HG02938 (cell line): ENCODE results near the gene NRG3.
A peak's percentile ranks its signal among the peaks of the same experiment; 100 is the strongest.

Source experiments
- ATAC-seq: cut with Tn5 transposase; IDR thresholded peaks from one replicate; pipeline ENCODE4 v1.9.1; 2021; ENCODE audit warnings: mild to moderate bottlenecking, moderate library complexity; ENCODE audit not compliant: unreplicated experiment

Gene NRG3

DNA sequence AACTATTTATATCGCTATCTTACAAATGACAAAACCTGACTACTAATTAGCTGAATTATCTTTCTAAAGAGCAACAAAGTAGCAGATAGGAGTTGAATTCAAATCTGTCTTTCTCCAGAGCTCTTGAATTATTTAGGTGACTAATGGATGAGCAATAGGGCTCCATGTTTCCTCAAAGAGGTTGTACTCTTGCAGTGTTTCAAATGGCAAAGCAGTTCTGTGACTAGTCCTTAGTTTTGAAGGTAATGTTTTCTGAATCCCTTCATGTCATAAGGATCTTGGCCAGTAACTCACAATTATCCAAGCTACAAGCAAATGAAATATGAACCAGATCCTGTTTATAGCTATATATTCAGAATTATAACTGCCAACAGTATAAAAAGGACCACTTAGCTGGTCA is 999.7 kb downstream of the NRG3 start:
- no peak for ATAC-seq

DNA sequence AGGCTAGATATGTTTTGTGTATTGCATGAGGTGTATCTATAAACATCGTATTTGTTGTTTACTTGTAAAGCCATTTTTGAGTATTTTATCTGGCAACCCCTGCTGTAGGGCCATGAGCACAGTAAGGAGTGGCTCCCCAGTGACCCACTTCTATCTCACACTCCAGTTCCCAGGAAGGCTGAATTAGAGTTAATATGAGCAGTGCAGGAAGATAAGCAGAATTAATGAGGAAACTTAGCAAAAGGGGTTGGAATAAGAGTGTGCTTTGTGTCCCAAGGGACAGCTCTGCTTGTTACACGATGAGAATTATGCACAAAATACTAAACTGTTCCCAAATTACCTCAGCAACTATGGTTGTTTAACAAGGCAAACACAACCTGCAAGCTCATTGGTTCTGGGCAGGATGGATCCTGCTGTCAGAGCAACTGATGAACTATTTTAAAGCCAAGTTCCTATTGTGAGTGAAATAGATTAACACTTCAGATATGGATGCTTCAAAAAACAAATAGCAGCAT is 1005.8 kb downstream of the NRG3 start:
- ATAC-seq, result no peak

DNA sequence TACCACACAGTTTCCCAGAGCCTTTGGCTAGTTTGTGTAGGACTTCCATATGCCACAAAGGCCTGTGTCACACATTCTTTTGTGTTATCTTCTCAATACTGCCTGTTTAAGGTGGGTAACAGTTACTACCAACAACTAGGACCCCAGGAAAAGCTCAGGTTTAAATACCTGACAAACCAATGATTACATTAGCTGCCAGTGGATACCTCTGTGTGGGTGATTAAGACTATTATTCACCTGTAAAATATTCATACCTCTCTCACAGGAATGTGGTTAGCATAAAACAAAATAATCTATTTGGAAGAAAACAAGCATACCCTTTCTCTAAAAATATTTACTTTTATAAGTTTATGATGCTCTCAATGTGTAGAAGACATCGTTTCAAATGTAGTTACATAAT is 1007.7 kb downstream of the NRG3 start:
- ATAC-seq, result no peak

DNA sequence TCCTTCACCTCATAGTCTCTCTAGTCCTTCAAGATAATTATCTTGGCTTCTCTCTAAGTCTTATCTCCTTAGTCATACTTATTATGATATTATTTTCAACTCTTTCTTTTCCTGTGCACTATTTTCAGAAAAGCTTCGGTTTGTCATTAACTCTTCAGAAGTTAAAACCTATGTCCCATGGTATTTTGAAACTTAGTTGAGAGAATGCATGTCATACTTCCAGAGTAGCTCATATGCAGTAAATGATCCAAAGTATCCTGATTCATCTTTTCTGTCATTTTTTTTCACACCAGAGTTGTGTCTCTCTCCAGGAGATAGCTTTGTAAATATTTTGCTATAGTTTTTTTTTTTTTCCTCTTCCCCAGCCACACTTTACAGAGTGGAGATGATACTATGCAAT is 1008.6 kb downstream of the NRG3 start:
- ATAC-seq, result no peak

DNA sequence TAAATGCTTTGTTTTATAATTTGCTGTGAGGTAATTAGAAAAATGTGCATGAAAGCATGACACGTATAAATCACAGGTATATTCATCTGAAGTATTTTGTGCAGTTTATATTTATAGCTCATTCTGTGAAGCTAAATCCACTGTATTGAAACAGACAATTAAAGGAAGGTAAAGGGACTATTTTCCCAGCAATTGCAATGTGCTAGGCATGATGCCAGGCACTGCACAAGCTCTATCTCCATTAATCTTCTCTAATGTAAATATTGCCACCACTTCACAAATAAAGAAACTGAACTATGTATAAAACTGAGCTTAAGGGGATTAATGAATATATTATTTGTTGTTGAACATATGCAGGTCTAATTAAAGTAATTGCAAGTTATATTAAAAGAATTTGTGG is 1012.5 kb downstream of the NRG3 start:
- no peak for ATAC-seq

DNA sequence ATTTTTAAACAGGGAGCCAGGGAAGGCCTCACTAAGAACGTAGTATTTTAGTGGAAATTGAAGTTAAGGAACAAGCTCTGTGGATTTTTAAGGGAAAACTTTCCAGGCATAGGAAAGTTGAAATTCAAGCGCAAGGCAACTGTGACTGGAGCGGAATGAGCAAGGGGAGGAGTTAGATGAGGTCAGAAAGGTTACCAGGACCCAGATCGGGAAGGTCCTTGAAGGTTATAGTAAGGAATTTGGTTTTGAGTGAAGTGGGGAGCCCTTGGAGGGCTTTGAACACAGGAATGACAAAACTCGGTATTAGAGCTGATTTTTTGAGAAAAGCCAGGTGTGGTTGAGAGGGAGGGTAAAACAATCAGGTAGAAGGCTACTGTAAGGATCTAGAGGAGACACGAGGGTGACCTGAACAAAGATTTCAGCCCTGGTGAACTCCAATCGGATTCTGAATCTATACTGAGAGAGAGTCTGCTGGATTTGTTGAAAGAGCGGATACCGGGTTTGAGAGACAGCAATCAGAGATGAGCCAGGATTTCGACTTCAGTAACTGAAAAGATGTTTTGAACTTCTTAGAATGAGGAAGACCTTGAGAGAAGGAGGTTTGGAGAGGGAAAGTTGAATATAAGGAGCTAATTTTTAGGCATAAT is 1013.9 kb downstream of the NRG3 start:
- ATAC-seq, result no peak

DNA sequence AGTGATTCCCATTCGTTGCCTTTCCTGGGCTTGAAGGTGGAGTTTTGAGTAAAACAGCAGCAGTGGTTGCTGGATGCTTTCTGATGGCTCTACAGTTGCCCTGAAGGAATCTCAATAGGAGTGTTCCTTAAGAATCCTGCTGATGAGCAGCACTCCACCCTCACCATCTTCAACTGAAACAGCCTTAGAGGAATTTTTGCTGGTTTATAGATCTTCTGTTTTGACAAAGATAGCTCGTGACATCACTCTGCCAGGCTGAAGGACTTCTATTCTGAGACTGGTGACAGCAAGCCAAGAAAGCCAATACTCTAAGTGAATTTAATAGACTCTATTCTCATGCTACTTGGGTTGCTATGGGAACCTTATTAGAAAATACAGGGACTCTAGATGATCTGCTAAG is 1014.7 kb downstream of the NRG3 start:
- ATAC-seq, result no peak

DNA sequence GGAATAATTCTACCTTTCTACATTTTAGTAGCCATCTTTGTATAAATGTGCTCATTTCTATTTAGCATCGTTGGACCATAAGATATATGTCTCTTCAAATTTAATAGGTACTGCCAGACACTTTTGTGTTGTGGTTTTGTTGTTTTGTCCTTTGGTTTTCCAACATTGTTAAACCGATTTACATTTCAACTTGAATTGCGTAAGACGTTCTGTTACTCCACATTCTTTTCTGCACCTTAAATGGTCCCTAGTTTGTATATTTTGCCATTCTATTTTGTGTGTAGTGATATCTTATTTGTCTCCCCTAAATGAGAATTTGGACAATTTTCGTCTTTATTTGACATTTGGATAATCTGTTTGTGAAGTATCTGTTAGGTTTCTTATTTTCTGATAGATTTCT is 1015.6 kb downstream of the NRG3 start:
- ATAC-seq, result no peak

DNA sequence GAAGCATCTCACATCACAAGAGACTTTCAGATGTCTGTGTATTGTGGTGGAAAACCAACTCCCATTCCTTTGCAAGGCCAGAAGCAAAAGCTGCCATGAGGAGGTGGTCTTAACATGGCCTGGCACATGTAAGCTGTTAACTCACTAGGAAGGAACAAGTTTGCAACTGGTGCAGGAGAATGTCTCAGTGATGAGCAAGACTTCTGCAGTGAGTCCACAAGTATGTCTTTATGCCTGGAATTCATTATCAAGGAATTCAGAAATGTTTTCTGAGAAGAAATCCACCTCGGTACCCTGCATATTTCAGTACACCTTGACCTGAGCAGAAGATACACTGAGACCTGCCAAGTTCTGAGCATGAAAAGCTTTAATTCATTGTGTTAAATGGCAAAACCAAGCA is 1033.1 kb downstream of the NRG3 start:
- ATAC-seq, result no peak

DNA sequence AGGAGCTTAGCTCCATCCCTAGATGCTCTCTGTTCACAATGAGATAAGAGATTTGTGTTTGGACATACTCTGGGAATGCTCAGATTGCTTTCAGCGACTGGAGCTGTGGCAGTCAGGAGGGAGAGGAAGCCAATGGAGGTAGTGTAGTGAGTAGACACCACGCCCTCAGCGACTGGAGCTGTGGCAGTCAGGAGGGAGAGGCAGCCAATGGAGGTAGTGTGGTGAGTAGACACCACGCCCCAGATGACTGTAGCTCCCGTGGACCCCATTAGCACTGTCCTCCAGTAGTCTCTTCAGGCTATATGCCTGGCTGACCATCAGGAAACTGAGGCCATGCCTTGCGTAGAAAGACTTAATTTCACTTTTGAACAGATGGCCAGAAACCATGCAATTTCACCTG is 1033.8 kb downstream of the NRG3 start:
- no peak for ATAC-seq

DNA sequence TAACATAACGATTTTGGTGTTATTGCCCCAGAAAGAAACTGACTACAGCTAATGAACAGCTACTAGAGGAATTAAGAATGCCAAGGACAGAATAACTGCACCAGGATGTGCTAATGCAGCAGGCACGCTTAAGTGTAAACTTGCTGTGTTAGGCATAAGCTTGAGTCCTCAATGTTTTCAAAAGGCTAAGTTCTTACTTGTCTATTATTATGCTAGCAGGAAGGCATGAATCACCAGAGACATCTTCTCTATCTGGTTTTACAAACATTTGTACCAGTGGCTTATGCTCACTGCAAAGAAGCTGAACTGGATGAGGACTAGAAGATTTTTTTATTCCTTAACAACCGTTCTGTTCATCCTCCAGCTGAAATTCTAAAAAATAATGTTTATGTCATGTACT is 1035.3 kb downstream of the NRG3 start:
- ATAC-seq, result no peak

DNA sequence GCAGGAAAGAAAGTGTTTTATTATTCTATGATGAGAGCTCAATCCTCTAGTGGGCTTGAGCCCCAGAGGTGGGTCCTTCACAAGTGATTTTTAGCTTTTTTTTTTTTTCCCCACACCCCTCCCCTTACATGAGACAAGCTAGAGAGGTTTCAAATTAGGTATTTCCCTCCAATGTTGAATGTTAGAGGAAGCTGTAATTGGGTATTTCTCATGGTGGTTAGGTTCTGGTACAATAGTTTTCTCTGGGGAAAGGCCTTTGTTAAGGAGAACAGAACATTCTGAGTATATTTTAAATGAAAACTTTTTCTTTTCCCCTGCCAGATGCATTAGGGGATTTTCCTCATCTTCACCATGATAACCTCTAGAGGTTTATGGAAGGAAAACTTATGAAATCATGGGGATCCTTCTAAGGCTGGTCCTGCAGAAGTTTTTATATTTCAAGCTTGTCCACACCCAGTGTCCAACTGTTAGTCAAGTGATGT is 1039.7 kb downstream of the NRG3 start:
- no peak for ATAC-seq

DNA sequence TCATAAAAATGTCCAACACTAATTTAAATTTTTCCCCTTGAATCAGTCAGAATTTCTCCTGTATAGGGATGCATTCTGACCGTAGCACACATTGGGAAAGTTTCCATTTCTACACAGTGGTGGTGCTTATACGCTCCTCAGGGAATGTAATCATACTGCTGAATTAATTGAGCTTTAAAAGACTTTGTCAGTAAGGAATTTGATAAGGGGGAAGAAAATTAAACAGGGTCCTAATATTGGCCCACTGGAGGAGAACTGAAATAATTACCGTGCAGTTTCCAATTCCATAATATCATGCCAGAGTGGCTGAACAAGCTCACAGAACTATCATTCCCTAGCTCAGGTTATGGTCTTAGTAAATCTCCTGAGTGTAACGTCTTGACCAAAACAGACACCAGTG is 1041.9 kb downstream of the NRG3 start:
- no peak for ATAC-seq

DNA sequence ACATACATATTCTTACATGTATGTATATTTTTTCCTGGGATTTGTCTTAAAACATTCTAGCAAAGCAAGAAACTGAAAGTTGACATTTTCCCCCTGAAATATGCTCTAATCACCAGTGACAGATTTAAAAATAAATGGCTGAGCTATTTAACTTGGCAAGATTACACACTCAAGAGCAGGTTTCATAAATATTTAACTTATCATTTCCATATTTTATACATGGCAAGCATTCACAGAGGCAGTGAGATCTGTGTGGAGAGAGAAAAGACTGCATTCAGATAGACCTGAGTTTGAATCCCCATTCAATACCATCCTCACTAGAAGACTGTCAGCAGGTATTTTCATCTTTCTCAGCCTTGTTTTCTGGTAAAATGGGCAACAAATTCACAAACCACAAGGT is 1043.0 kb downstream of the NRG3 start:
- no peak for ATAC-seq

DNA sequence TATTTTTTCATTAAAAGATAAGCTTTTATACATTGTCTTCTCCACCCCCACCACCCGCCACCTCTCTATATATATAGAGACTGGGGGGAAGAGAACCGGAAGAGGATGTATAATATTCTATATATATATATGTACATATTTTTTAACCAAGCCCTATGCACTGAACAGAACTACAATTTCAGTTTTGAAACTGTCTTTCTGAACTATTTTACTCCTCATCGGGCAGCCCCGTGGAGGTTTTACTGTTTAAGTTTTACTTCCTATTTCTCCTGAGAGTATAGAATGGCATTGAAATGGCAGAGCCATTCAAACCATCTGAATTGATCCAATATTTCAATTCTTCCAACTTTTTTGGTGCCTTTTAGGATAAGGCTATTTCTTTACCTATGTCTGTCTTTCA is 1047.1 kb downstream of the NRG3 start:
- no peak for ATAC-seq

DNA sequence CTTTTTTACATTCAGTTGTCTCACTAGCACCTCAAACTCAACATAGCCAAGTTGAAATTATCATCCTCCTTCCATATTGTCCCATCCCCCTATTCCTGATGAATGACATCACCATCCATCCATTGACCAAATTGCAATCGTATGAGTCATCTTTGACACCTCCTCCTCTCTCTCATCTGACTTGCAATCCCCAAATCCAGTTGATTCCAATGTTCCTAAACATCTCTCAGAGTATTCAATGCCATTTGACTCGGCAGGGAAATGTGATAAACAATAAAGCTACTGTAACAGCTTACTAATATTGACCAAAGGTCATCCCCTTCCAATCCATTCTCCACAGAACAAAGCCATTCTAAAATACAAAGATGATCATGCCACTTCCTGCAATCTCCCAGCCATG is 1047.8 kb downstream of the NRG3 start:
- ATAC-seq, result no peak

DNA sequence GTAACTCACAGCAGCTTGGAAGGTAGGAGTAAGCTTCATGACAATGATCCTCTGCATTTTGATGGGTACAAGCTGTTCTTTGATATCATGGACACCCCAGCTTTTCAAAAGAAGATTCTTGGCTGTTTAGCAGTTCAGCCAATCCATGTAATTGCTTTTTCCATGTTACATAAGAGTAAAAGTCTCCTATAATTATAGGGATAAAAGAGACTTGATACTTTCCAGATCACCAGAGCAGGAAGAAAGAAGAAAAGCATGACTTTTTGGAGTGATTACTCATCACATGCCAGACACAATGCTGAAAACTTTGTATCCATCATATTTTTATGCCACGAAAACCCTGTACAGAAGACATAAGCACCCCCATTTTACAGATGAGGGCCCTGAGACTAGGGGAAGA is 1049.7 kb downstream of the NRG3 start:
- ATAC-seq, result no peak

DNA sequence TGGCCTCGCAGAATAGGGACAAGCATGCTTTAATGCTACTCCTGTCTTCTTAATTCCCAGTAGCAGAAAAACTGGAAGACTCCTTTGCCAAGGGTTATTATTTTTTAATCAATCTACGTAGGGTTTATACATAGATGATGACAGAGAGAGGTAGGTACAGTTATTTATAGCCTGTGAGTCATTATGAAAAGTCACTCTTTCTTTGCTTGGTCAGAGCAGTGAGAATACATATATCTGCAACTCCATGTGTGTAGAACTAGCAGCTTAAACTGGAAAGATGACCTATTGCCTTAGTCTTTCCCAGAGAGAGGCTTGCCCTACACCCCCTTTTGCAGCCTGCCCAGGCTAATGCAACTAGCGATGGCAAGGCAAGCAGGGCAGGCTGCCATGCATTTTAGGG is 1050.6 kb downstream of the NRG3 start:
- ATAC-seq, result peak; percentile 74

DNA sequence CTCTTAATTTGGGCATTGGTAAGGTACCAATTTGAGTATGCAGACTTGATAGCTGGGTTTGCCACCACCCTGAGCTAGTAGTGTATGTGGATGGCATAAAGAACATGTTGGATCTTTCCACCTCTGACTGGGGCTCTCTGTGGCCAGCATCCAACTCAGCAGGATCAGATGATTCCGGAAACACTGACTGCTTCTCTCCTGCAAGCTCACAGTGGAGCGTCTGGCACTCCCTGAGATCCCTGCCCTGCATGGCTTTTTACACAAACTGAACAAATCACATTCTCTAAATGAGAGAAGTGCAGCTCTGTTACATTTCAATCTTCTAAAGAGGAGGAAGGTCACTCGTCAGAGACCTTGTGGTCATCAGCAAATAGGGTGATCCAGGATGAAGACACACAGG is 1057.5 kb downstream of the NRG3 start:
- no peak for ATAC-seq

DNA sequence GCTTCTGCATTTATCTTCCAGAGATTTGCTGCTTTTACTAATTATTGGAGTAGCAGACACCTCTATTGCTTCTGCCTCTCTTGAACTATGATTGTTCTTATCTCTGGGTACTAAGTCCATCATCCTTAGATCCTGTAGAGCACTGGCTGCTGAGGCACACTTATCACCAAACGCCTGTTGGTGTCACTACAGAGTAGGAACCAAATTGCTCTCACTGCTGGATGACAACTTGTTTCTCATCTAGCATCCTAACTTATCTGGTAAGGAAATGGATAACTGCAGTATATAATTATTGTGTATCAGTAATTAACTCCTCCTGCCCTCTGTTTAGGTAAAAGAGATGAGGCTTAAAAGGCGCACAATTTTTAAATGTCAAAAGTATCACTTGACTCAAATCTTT is 1059.4 kb downstream of the NRG3 start:
- no peak for ATAC-seq

DNA sequence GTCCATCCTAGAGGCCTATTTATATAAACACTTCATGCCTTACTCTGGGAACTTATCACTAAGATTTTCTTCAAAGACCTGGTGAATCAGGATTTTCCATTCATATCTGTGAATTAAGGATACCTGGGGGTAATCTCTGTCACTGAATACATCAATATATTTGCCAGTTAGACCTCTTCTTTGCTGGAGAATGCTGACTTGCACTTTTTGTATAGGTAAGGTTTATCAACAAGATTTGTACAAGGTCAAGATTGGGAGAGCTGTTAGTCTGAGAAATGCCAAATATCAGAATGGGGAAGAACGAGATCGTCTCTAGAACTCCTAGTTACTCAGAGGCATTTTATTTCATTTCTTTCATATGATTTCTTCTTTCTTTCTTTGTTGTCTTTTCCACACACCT is 1060.0 kb downstream of the NRG3 start:
- ATAC-seq, result no peak

DNA sequence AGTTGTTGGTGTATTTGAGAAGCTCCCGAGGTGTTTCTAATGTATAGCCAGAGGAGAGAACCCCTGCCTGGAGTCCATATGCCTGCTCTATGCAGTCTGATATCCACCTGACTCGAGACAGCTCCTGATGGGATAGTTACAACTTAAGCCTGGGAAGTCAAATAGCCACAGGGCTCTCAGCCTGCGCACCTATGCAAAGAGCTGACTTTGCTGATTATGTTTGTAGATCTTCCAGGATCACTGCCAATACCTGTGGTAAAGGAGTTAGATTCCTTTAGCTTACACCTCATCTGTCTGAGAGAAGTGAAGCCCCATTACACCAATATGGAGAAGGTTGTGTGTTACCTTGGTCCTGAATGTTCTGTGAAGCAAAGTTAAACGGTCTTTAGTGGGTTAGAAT is 1063.3 kb downstream of the NRG3 start:
- no peak for ATAC-seq
